ENCODE data around the gene ADAMTS18. TPM values are rescaled to one million over a fixed set of nuclear protein-coding genes. Genes with fewer than 3 reads are reported as not detected.

Gene ADAMTS18
- total RNA-seq, 1 donor from 2014 or later, result not detected

DNA sequence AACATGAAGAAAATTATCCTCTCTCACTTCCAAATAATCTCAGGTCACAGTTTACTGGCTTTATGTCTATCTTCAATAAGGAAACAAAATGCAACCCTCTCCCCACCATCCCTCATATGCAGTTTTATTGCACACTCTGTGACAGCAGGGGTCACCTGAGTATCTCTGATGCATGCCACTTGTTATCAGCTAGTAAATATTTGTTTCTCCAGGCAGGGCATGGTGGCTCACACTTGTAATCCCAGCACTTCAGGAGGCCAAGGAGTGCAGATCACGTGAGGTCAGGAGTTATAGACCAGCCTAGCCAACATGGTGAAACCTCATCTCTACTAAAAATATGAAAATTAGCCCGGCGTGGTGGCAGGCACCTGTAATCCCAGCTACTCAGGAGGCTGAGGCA is 61.1 kb downstream of the ADAMTS18 start:
- no peaks in the 10 kb centered on the region for H3K36me3 Mint-ChIP-seq (ENCODE audit: low read depth)
- intact Hi-C loops (cut with micrococcal nuclease), result no loop called here
- no peak overlapping the region for H3K27ac Mint-ChIP-seq
- no peak overlapping the region for H3K4me3 Mint-ChIP-seq
- H3K27me3 Mint-ChIP-seq, result peaks cover 6% of the 10 kb centered on the region
- DNase-seq, result no peak
- TF ChIP-seq, protein P1, sequence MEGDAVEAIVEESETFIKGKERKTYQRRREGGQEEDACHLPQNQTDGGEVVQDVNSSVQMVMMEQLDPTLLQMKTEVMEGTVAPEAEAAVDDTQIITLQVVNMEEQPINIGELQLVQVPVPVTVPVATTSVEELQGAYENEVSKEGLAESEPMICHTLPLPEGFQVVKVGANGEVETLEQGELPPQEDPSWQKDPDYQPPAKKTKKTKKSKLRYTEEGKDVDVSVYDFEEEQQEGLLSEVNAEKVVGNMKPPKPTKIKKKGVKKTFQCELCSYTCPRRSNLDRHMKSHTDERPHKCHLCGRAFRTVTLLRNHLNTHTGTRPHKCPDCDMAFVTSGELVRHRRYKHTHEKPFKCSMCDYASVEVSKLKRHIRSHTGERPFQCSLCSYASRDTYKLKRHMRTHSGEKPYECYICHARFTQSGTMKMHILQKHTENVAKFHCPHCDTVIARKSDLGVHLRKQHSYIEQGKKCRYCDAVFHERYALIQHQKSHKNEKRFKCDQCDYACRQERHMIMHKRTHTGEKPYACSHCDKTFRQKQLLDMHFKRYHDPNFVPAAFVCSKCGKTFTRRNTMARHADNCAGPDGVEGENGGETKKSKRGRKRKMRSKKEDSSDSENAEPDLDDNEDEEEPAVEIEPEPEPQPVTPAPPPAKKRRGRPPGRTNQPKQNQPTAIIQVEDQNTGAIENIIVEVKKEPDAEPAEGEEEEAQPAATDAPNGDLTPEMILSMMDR (IDR thresholded peaks at IDR 0.05), result no peak
- peaks cover 3% of the 10 kb centered on the region for H3K9me3 Mint-ChIP-seq
- ATAC-seq (ENCODE audit: low read depth), result no peak
- H3K4me1 Mint-ChIP-seq, result no peaks in the 10 kb centered on the region
- CTCF ChIA-PET, result no interaction called here
- POLR2A ChIA-PET, result no interaction called here

DNA sequence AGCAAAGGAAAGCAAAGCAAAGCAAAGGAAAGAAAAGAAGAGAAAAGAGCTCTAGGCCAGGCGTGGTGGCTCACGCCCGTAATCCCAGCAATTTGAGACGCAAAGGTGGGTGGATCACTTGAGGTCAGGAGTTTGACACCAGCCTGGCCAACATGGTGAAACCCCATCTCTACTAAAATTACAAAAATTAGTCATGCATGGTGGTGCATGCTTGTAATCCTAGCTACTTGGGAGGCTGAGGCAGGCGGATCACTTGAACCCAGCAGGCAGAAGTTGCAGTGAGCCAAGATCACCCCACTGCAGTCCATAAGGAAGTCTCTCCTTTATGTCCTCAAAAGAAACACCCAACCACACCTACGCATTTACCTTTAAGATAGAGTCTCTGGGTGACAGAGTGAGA is 70.1 kb downstream of the ADAMTS18 start:
- H3K4me3 Mint-ChIP-seq, result no peak overlapping the region
- H3K9me3 Mint-ChIP-seq, result no peaks in the 10 kb centered on the region
- H3K36me3 Mint-ChIP-seq (ENCODE audit: low read depth), result no peaks in the 10 kb centered on the region
- no peak for ATAC-seq (ENCODE audit: low read depth)
- ChIA-PET CTCF (no interaction called here), POLR2A (no interaction called here)
- H3K4me1 Mint-ChIP-seq, result no peaks in the 10 kb centered on the region
- TF ChIP-seq, protein P1 (IDR thresholded peaks at IDR 0.05), result no peak
- peaks cover 6% of the 10 kb centered on the region for H3K27me3 Mint-ChIP-seq
- no peak for DNase-seq
- H3K27ac Mint-ChIP-seq, result no peak overlapping the region
- intact Hi-C loops (cut with micrococcal nuclease), result no loop called here

DNA sequence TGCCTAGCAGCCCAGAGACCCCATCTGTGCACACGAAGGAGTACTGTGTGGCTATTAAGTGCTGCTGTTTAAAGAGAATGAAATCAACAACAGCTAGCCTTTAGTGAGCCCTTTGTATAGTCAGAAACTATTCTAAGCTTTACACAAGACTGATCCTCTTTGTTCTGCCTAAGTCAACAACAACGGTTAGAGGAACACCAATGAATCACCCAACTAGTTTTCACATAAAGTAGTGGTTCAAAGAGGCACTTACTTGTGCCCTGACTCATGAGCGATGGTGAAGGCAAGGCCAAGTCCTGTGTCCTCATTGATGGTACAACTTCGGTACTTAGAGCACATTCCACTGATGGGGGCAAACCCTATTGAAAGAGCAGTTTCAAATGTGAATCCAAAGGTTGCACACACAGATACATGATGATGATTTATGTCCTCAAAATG is 75.8 kb downstream of the ADAMTS18 start:
- no peak for ATAC-seq (ENCODE audit: low read depth)
- POLR2A ChIA-PET, result no interaction called here

DNA sequence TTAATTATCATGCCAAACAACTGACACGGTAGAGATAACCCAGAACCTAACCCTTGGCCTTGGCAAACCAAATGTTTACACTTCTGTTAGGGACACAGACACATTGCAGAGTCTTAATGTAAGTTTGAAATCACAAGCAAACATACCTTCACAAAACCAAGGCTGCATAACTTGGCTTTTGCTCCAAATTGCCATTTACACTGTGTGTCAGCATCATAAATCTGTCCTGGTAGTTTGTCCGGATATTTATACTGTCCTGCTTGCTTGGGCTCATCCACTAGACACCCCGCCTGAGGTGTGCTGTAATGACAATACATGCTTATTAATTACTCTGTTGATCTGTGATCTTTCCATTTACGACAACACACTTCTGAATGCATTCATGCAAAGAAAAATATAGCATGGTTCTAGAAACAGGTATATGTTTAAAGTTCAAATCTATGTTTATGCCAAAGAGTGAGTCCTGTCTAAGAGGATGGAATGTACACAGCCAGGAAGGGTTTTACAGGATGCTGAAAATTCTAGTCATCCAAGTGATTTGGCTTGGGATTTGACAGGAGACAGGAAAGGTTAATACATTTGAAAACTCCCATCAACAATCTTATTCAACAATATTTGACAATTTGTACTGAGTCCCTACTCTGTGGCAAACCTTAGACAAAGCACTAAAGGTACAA is 81.1 kb downstream of the ADAMTS18 start:
- no peaks in the 10 kb centered on the region for H3K4me1 Mint-ChIP-seq
- ATAC-seq (ENCODE audit: low read depth), result no peak
- H3K27me3 Mint-ChIP-seq, result peaks cover 3% of the 10 kb centered on the region
- H3K36me3 Mint-ChIP-seq (ENCODE audit: low read depth), result no peaks in the 10 kb centered on the region
- ChIA-PET POLR2A (no interaction called here), CTCF (no interaction called here)
- TF ChIP-seq, protein P1 (IDR thresholded peaks at IDR 0.05), result no peak
- no peak for DNase-seq
- no peak overlapping the region for H3K4me3 Mint-ChIP-seq
- H3K27ac Mint-ChIP-seq, result no peak overlapping the region
- no peaks in the 10 kb centered on the region for H3K9me3 Mint-ChIP-seq
- intact Hi-C loops (cut with micrococcal nuclease), result no loop called here

More for the DNA sequence above, 75.8 kb downstream of the ADAMTS18 start:
- H3K9me3 Mint-ChIP-seq, result no peaks in the 10 kb centered on the region
- H3K4me3 Mint-ChIP-seq, result no peak overlapping the region
- intact Hi-C loops (cut with micrococcal nuclease), result no loop called here
- CTCF ChIA-PET, result no interaction called here
- DNase-seq, result no peak
- H3K4me1 Mint-ChIP-seq, result no peaks in the 10 kb centered on the region
- H3K36me3 Mint-ChIP-seq (ENCODE audit: low read depth), result no peaks in the 10 kb centered on the region
- peaks cover 3% of the 10 kb centered on the region for H3K27me3 Mint-ChIP-seq
- no peak overlapping the region for H3K27ac Mint-ChIP-seq
- TF ChIP-seq, protein P1 (IDR thresholded peaks at IDR 0.05), result no peak

DNA sequence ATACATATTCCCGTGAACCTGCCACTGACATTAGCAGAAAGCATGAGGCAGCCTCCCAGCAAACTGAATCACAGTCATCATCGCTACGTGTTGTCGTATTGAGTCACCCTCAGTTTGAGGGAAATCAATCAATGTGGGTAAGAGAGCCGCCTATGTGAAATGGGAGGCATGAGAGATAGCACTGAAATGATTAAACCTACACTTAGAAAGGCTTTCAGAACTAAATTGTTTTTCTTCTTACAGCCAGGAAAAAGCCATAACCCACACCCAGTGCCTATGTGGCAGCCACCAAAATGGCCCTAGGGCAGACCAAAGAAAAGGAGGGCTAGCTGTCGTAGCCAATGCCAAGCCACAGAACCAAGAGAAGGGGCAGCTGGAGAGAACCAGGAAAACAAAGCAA is 90.5 kb downstream of the ADAMTS18 start:
- no peak overlapping the region for H3K27ac Mint-ChIP-seq
- H3K4me3 Mint-ChIP-seq, result no peak overlapping the region
- CTCF ChIA-PET, result no interaction called here
- ATAC-seq (ENCODE audit: low read depth), result no peak
- no peaks in the 10 kb centered on the region for H3K27me3 Mint-ChIP-seq
- H3K9me3 Mint-ChIP-seq, result peaks cover 3% of the 10 kb centered on the region
- H3K36me3 Mint-ChIP-seq (ENCODE audit: low read depth), result no peaks in the 10 kb centered on the region
- intact Hi-C loops (cut with micrococcal nuclease), result no loop called here
- POLR2A ChIA-PET, result no interaction called here
- no peaks in the 10 kb centered on the region for H3K4me1 Mint-ChIP-seq
- TF ChIP-seq, protein P1 (IDR thresholded peaks at IDR 0.05), result no peak
- no peak for DNase-seq
